GM18861 (cell line): ENCODE data around the gene WNT5A.
"Not testable (repeated sequence)": the region's sequence is repeated elsewhere in the genome, so short reads cannot be mapped to it uniquely, and the experiment has no call there.

Experiments used
- ATAC-seq: cut with Tn5 transposase; IDR thresholded peaks from one replicate; pipeline ENCODE4 v1.9.1; 2021; ENCODE audit not compliant: unreplicated experiment

WNT5A gene

DNA sequence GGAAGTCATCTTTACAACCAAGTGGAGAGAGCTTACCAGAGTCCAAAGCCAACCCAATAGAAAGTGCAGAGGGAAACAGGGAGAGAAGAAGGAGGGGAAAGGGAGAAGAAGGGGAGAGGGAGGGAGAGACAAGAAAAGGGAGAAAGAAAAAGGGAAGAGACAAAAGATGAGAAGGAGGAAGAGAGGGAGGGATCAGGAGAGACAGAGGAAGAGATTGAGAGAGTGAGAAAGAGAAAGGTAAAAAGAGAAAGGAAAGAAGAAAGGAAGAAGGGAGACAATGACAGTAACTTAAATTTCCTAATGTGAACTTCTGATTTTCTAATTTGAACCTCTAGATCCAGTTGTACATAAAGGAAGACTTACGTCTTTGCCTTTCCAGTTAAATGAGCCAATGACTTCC lies 20.7 kb upstream of the WNT5A start:
- no peak for ATAC-seq

GRCh38 chr3:55505776-55506175 lies 18.7 kb upstream of the WNT5A start:
- ATAC-seq: no peak

DNA sequence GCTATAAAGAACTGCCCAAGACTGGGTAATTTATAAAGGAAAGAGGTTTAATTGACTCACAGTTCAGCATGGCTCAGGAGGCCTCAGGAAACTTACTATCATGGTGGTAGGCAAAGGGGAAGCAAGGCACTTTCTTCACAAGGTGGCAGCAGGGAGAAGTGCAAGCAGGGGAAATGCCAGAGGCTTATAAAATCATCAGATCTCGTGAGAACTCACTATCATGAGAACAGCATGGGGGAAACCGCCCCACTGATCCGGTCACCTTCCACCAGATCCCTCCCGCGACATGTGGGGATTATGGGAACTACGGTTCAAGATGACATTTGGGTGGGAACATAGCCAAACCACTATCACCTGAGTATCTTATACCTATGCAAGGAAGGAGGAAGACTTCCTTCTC lies 18.0 kb upstream of the WNT5A start:
- ATAC-seq: not testable (repeated sequence)

GRCh38 chr3:55501905-55502304 lies 14.8 kb upstream of the WNT5A start:
- ATAC-seq: no peak

- ATAC-seq: no peak
Measured at GRCh38 chr3:55500555-55501330, 13.6 kb upstream of the WNT5A start.

DNA sequence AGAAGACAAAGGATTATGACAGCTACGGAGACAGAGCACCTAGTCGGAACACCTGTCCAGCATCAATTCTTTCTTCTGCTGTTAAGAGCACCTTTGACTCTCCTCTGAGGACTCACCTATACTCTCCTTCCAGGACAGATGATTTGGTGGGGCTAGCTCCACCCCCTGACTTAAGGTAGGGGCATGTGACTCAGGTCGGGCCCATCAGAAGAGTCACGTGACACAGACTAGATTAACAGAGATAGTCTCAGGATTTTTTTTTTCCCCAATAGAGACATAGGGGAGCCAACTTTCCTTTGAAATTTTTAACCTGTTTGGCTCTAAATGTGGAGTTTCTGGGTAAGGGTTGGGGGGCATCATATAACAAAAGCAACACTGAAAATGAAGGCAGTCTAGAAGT lies 11.4 kb upstream of the WNT5A start:
- no peak for ATAC-seq

GRCh38 chr3:55497250-55497649 lies 10.1 kb upstream of the WNT5A start:
- ATAC-seq: no peak

- no peak for ATAC-seq
Measured at GRCh38 chr3:55494976-55495375, 7.9 kb upstream of the WNT5A start.

DNA sequence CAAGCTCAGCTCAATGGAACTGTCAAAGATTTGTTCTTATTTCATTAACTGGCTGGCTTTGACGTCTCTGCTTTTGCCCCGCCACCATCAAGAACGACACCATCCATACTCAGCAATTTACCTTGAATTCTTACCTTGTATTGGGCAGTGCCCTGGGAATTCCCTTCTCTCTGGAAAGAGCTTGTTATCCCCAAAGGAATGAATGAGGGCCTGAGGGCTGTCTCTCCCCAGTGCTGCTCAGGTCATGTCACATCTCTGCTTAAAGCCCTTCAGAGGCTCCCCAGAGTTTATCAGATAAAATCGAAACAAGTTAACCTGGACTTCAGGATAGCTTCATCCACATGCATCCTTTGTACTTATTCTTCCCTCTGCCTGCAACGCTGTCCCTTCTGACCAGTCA lies 5.9 kb upstream of the WNT5A start:
- ATAC-seq: no peak

DNA sequence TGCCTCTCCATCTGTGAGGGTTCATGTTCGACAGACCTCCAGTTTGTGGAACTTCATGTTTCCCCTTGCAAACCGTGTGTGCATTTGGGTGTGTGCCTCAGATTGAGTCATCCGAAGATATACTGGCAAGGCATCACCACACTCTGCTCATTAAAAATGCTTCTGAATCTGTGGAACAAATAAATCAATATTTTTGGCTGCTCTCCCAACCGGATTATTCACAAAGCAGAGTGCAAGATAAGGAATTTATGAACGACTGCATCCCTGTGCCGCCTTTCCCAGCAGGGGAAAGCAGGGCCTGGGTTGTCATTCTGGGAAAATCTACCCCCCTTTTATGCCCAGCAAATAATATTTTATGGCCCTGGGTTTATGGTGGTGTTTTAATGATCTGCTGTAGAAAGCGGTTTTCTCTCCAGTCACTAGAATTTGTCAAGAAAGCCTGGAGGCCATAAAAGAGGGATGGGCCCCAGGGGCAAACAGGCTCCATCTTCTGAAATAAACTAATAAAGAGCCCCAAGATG lies 4.2 kb upstream of the WNT5A start:
- ATAC-seq: no peak

DNA sequence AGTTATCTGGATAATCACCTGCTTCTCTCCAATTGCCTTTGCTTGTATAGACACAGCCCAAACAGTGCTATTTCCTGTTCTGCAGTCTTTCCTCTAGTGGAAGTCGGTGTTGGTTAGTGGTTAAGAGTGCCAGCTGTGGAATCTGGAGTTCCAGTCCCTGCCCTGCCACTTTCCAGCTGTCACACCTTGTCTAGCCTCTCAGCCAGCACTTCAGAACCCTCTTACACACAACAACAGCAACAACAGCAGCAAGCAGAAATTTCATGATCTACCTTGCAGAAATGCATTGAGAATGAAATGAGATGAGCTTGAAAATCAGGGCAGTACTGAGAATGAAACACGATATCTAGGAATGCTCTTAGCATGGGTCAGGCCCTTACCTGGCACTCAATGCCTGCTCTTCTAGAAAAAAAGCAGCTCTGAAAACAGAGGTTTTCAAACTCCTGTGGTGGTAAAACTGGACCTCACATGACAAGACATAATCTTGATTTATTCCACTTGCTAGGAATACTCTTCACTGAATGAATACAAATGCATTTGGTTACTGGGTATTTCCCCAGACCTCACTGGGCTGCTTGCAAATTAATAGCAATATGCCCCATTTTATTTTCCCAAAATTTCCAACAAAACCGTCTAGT lies 3.3 kb upstream of the WNT5A start:
- ATAC-seq: no peak

DNA sequence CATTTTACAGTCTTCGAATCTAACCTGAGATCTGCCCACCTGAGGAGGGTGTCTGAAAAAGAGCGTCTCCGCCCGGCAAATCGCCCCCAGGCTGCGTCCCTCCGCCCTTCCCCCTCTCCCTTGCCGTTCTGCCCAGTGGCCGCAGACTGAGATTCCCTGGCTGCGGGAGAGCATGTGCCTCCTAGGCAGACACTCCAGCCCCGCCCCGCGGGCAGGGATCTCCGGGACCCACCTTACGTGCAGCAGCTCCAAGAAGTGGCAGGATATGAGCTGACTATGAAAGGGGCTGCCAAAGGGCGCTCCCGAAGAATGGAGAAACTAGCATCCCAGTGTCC lies 2.7 kb upstream of the WNT5A start:
- ATAC-seq: no peak

DNA sequence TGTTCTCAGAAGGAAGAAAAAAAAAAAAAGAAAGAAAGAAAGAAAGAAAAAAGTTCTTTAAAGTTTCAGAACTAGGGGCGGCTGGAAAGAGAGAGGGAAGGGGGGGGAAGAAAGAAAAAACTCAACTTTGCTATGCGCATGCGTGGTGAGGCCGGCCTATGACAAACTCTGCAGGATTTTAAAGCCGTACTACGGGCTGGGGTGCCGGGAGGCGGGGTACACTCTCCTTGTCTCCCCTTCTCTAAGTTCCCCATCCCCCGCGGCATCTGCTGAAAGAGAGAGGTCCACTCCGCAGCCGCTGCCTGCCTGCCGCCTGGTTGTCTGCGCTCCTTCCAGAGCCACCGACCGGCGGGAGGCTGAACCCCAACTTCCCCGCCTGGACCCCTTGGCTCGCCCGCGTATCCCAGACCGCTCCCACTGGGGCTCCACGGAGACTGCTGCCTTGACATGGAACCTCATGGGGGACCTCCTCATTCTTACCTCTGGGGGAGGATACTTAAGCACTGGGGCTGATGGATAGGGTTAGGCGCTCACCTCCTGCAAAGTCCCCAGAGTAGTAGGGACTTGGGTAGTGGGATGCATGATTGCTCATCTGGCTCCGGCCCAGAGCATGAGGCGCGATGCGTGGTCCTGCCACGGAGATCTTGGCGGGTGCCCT lies 1.4 kb upstream of the WNT5A start:
- ATAC-seq: no peak

DNA sequence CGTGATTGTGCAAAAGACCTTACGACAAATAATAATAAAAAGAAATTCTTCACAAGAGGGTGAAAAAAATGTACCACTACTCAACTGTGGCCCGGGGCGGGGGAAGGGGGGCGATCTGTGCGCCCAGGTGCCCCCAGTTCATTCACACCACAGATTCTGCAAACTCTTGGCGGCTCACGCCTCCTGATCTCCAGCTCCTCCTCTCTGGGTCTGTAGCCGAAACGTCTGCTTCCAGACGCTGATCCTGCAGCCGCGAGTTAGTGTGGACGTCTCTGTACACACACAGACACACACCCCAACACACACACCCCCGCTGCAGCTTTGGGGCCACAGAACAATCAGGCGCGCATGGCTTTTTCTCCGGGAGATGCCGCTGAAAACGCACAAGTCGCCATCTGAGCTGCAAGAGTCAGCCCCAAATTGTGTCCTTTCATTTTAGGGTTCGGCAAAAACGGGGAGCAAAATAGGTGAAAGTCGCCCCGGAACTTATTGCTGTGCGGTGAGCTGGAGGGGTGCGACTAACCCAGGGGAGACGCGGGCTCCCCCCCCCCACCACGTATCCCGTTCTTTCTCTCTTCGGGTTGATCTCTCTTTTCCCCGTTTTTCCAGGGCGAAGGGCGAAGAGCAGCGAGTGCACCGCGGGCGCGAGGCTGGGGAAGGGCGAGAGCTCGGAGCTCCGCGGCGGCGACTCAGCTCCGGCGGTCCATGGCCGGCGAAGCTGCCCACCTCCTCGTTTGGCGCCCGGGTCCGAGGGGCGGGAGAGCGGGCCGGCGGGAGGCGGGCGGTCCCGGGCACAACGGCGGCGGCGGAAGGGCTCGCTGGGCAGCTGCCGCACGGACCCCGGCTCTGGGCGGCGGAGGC lies 505 bp upstream of the WNT5A start:
- no peak for ATAC-seq

GRCh38 chr3:55486101-55486856 lies 827 bp downstream of the WNT5A start:
- no peak for ATAC-seq

DNA sequence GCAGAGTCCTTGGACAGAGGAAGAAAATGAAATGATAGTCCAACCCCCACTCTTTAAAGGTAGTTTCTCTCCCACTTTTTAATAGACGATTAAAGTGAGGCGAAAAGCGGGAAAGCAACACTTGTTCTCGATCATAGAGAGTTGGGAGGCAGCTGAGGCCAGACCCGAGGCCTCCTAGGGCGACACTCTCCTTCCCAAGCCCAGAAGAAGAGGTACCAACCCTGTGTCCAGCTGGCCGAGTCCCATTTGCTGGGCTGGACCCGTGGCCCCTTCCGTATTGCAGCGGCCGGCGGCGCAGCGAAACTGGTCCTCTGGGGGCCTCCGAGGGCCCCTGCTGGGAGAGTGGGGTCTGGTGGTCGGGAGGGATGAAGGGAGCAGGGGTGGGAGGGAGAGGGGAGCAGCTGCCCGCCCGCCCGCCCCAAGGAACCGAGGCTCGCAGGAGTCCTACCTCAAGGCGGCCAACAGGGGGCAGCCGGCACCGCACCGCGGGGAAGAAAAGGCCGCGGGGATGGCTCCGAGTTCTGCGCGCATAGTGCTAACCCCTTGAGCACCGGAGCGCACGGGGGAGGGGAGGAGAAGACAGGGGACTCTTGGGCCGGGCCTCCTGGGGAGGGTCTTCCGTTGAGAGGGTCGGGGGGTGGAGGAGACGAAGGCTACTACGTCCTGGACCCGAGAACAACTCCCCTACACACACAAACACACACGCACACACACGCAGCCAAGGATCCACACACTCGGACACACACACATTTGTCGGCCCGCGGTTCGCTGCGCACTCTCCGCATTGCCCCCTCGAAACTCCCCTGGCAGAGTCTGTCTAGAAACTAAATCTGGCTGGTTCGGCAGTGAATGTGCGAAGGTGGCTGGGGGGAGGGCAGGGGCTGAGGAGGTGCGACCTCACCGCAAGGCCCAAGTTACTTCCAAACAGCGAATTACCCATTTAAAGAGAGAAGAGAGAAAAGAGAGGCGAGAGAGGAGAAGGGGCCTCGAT lies 2.0 kb downstream of the WNT5A start:
- ATAC-seq: peak; percentile 47

DNA sequence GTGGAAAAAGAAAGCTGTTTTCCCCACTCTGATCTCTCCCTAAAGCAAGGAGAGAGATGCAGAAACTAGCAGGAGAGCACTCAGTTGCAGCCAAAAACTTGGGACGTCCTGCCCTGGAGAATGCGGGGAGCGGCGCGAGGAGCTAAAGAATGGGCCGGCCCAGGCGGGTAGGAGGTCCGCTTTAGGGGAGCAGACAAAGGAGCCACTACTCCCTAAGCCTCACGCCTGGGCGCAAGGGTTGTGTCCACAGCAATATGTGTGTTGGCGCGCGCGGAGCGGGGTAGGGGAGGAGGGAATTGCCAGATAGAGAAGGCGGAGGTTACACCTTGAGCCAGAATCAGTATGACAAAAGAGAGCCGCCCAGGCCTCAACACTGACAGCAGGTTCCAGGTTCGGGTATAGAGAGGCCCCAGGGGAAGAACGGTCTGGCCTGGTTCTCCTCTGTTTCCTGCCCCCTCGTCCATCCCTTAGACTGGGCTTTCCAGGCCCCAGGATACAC lies 2.9 kb downstream of the WNT5A start:
- no peak for ATAC-seq

DNA sequence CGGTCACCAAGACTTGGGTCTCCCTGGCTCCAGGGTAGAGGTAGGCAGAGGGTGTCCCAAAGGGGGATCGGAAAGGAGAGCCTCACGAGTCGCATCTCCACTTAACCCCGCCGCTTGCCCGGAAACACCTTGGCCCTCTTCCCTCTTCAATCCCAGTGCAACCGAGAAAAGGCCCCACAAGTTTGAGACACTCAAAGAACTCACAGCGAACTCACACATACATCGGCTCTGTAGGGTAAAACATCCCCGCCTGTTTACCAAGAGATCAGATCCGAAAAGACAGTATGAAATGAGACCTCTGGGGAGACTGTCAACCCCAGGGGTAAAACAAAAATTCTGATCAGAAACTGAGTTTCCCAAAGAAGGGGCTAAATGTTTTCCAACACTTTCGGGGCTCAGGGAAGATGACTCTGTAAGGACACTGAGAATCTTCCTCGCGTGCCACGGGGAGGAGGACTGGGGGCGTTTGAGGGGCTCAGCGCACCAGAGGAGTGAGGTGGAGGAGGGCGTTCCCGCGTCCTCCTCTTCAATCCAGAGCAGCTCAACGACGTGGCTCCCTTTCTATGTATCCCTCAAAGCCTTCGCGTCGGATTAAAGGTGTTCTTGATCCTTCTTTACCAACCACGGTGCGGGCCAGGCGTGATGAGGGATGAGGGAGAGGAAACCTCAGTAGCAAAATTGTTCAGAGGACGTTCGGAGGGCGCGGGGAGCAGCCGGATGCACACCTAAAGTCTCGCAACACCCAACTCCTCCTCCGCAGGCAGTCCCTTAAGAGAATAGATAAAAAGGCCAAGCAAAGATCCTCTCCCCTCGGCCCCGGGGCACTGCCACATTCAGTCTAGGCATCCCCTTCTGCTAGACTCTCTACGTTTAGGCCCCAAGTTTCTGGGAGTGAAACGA lies 3.7 kb downstream of the WNT5A start:
- ATAC-seq: no peak
